GM12878 (cell line): ENCODE measurements around the gene RAP1B. TPM values are rescaled to one million over a fixed set of nuclear protein-coding genes. Genes with fewer than 3 reads are reported as not detected.

Source experiments
- CTCF ChIP-seq, 3 experiments: IDR thresholded peaks in 2 of 3; conservative IDR thresholded peaks in 1 of 3; 2 replicates each; pipeline ENCODE4 v1.5.1; 2011; ENCODE audit warnings: low read depth in 3 of 3, low read length in 3 of 3, mild to moderate bottlenecking in 3 of 3, control low read depth in 2 of 3, moderate library complexity in 2 of 3, inconsistent platforms in 1 of 3, mixed read lengths in 1 of 3; ENCODE audit not compliant: control insufficient read depth in 2 of 3, insufficient read depth in 1 of 3; ENCODE audit errors: extremely low read depth in 1 of 3
- ESRRA ChIP-seq: IDR thresholded peaks from 2 replicates; pipeline ENCODE4 v1.6.1; 2012; ENCODE audit warnings: mild to moderate bottlenecking, low read length, improper control_type of control experiment
- KLF5 ChIP-seq: fragments of 450-650 bp; IDR thresholded peaks from 2 replicates; pipeline ENCODE4 v1.6.1; 2014; ENCODE audit warnings: mild to moderate bottlenecking; ENCODE audit not compliant: partially characterized antibody
- MLLT1 ChIP-seq: fragments of 450-650 bp; IDR thresholded peaks from 2 replicates; pipeline ENCODE4 v1.6.1; 2016; ENCODE audit warnings: mild to moderate bottlenecking
- RUNX3 ChIP-seq: IDR thresholded peaks from 2 replicates; pipeline ENCODE4 v1.6.1; 2012; ENCODE audit warnings: low read length, inconsistent platforms
- ZBED1 ChIP-seq: IDR thresholded peaks from 2 replicates; pipeline ENCODE4 v1.6.1; 2016; ENCODE audit warnings: borderline replicate concordance
- polyA plus RNA-seq, 11 experiments: library from polyadenylated mRNA; depleted of rRNA in 4 of 11; unstranded in 6 of 11; stranded (reverse) in 5 of 11; fragments of >200 nt; fragmentation: Nextera tagmentation in 4 of 11; fragmentation: Illumina TruSeq in 1 of 11; extraction: Ambion mirVana in 4 of 11; extraction: Trizol in 1 of 11; gene quantifications; 1 replicate in 1 of 11; 2 replicates in 10 of 11; pipeline versions ENCODE4 v1.2.1 to v1.2.3, GENCODE V29; 2011 to 2016; ENCODE audit warnings: inconsistent platforms in 2 of 11, missing spikeins in 2 of 11, low read depth in 1 of 11
- total RNA-seq, 4 experiments: library from RNA; depleted of rRNA in 3 of 4; stranded (reverse); fragments of >200 nt in 3 of 4; fragmentation: Illumina TruSeq in 1 of 4; extraction: Trizol in 1 of 4; gene quantifications; 2 replicates each; pipeline versions ENCODE4 v1.2.1 to v1.2.3, GENCODE V29; 2013 to 2021
- TF ChIP-seq, protein P1 (sequence below): fragments of 450-650 bp; IDR thresholded peaks from 2 replicates; pipeline ENCODE4 v1.6.1; 2018; ENCODE audit warnings: borderline replicate concordance, mild to moderate bottlenecking; ENCODE audit not compliant: partially characterized antibody

The RAP1B gene
- total and polyA plus RNA-seq, 10 of the 15 experiments (the other 5 are each of a cell fraction or from before 2014, with no cell fraction given): 88.9 to 219 (median 127) TPM

DNA sequence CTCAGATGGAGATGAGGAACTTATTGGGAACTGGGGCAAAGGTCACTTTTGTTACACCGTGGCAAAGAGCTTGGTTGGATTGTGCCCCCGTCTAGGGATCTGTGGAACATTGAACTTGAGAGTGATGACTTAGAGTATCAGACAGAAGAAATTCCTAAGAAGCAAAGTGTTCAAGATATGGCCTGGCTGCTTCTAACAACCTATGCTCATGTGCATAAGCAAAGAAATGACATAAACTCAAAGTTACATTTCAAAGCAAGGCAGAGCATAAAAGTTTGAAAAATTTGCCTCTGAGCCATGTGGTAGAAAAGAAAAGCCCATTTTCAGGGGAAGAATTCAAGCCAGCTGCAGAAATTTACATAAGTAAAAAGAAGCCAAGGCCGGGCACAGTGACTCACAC lies 21.5 kb upstream of the RAP1B start (continued):
- no peak for TF ChIP-seq MLLT1
- TF ChIP-seq ESRRA: no peak
- no peak for TF ChIP-seq ZBED1
- TF ChIP-seq, protein P1, sequence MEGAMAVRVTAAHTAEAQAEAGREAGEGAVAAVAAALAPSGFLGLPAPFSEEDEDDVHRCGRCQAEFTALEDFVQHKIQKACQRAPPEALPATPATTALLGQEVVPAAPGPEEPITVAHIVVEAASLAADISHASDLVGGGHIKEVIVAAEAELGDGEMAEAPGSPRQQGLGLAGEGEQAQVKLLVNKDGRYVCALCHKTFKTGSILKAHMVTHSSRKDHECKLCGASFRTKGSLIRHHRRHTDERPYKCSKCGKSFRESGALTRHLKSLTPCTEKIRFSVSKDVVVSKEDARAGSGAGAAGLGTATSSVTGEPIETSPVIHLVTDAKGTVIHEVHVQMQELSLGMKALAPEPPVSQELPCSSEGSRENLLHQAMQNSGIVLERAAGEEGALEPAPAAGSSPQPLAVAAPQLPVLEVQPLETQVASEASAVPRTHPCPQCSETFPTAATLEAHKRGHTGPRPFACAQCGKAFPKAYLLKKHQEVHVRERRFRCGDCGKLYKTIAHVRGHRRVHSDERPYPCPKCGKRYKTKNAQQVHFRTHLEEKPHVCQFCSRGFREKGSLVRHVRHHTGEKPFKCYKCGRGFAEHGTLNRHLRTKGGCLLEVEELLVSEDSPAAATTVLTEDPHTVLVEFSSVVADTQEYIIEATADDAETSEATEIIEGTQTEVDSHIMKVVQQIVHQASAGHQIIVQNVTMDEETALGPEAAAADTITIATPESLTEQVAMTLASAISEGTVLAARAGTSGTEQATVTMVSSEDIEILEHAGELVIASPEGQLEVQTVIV: no peak
- no peak for TF ChIP-seq CTCF (IDR thresholded peaks at IDR 0.05 in 2 of 3, conservative IDR thresholded peaks at IDR 0.05 in 1 of 3; ENCODE audit: control insufficient read depth in 2 of 3, extremely low read depth in 1 of 3, insufficient read depth in 1 of 3, low read depth in 3 of 3, low read length in 3 of 3)
- TF ChIP-seq KLF5: no peak
- no peak for TF ChIP-seq RUNX3
